OCI-LY7 (cell line): Measurements from ENCODE around the gene NUB1.

Source experiments
- CTCF ChIP-seq: fragments of 200-600 bp; sonication (generic); conservative IDR thresholded peaks from 2 replicates; pipeline ENCODE4 v1.5.1; 2014; ENCODE audit warnings: mild to moderate bottlenecking, antibody characterized with exemption, low read length, moderate library complexity, mixed read lengths
- EZH2phosphoT487 ChIP-seq: fragments of 200-600 bp; sonication (generic); IDR thresholded peaks from 2 replicates; pipeline ENCODE4 v1.6.1; 2018; ENCODE audit warnings: low read depth, borderline replicate concordance, mild to moderate bottlenecking, mixed run types, antibody characterized with exemption, low read length, moderate library complexity, mixed read lengths

- TF ChIP-seq CTCF (no peak), EZH2phosphoT487 (no peak)
These were observed 49.2 kb downstream of the NUB1 start for GRCh38 chr7:151390598-151391357.
